Uterus (tissue), 4 donors: ENCODE measurements around the gene FOXO1. TPM values are rescaled to one million over a fixed set of nuclear protein-coding genes. Genes with fewer than 3 reads are reported as not detected.

ENCODE experiments used
- DNase-seq, 2 donors: peaks; one replicate each; pipeline ENCODE4 v3.0.0-alpha.2; 2019 to 2020
- H3K27ac ChIP-seq, 2 donors: fragments of 200-600 bp; sonication (generic); 1 replicate in 1 of 2; 2 replicates in 1 of 2; pipeline ENCODE4 v1.5.1; 2016 to 2018
- H3K27me3 ChIP-seq, 2 donors: fragments of 200-600 bp; sonication (generic); one replicate each; pipeline ENCODE4 v1.5.1; 2018 to 2019; ENCODE audit warnings: control low read depth in 1 of 2
- H3K36me3 ChIP-seq, 2 donors: fragments of 200-600 bp; sonication (generic); one replicate each; pipeline ENCODE4 v1.5.1; 2019; ENCODE audit warnings: control low read depth in 1 of 2
- H3K4me1 ChIP-seq, 2 donors: fragments of 200-600 bp; sonication (generic); one replicate each; pipeline ENCODE4 v1.5.1; 2018 to 2019; ENCODE audit warnings: control low read depth in 1 of 2
- H3K4me3 ChIP-seq, 2 donors: fragments of 200-600 bp; sonication (generic); 1 replicate in 1 of 2; 2 replicates in 1 of 2; pipeline ENCODE4 v1.5.1; 2018 to 2019; ENCODE audit warnings: mild to moderate bottlenecking in 1 of 2
- H3K9me3 ChIP-seq, 2 donors: fragments of 200-600 bp; sonication (generic); one replicate each; pipeline ENCODE4 v1.5.1; 2019; ENCODE audit warnings: control low read depth in 1 of 2
- CTCF ChIP-seq, 4 experiments: fragments of 200-600 bp in 2 of 4; fragments of 450-650 bp in 2 of 4; sonication (generic) in 2 of 4; IDR thresholded peaks; one replicate each; pipeline ENCODE4 v1.5.1; 2016 to 2019; ENCODE audit warnings: antibody characterized with exemption in 4 of 4, mild to moderate bottlenecking in 2 of 4, moderate library complexity in 1 of 4
- POLR2A ChIP-seq, 2 donors: fragments of 450-650 bp; IDR thresholded peaks; one replicate each; pipeline ENCODE4 v1.6.1; 2016; ENCODE audit warnings: antibody characterized with exemption in 2 of 2, mild to moderate bottlenecking in 1 of 2, moderate library complexity in 1 of 2
- intact Hi-C: fragments of 100-400 bp; cut with DNase I; formaldehyde crosslinking; loops from one replicate; pipeline ENCODE4 v1.15.1; 2023; ENCODE audit warnings: low total_unique reads
- total RNA-seq, 4 donors: library from RNA; depleted of rRNA in 3 of 4; stranded (reverse); fragments of >200 nt in 3 of 4; gene quantifications; one replicate each; pipeline versions ENCODE4 v1.1.0 to v1.2.4, GENCODE V29; 2014 to 2023
- donor health status: DM: yes; HTN: yes; CAD: no.

The FOXO1 gene
- total RNA-seq, 4 donors from 2014 or later, result 46.8 to 130 (median 60.9) TPM

- TF ChIP-seq CTCF (IDR thresholded peaks at IDR 0.05) (no peak), POLR2A (IDR thresholded peaks at IDR 0.05) (no peak)
- intact Hi-C loops, result no loop called here
- H3K36me3 ChIP-seq, result no peaks in the 10 kb centered on the region
- H3K27me3 ChIP-seq, result no peaks in the 10 kb centered on the region
- peaks cover 0 to 10% of the 10 kb centered on the region in 2 donors for H3K4me1 ChIP-seq
- H3K4me3 ChIP-seq, result no peak overlapping the region
- H3K9me3 ChIP-seq, result no peaks in the 10 kb centered on the region
- DNase-seq, result no peak
- H3K27ac ChIP-seq, result no peak overlapping the region
Measured at GRCh38 chr13:40608308-40608707, 58.1 kb downstream of the FOXO1 start.

- no peaks in the 10 kb centered on the region for H3K27me3 ChIP-seq
- TF ChIP-seq POLR2A (IDR thresholded peaks at IDR 0.05), result no peak
- TF ChIP-seq CTCF (IDR thresholded peaks at IDR 0.05), result no peak
- H3K36me3 ChIP-seq, result no peaks in the 10 kb centered on the region
- no peaks in the 10 kb centered on the region for H3K9me3 ChIP-seq
- H3K4me3 ChIP-seq, result no peak overlapping the region
- peaks cover 0 to 15% of the 10 kb centered on the region in 2 donors for H3K4me1 ChIP-seq
- no peak overlapping the region for H3K27ac ChIP-seq
- intact Hi-C loops, result no loop called here
- no peak for DNase-seq
Measured at GRCh38 chr13:40605573-40605972, 60.9 kb downstream of the FOXO1 start.

GRCh38 chr13:40604135-40604534, 62.3 kb downstream of the FOXO1 start:
- H3K4me1 ChIP-seq, result peaks cover 10 to 19% of the 10 kb centered on the region in 2 donors
- intact Hi-C loops, result no loop called here
- DNase-seq, result no peak

GRCh38 chr13:40600149-40600751, 66.2 kb downstream of the FOXO1 start:
- TF ChIP-seq CTCF (IDR thresholded peaks at IDR 0.05) (no peak), POLR2A (IDR thresholded peaks at IDR 0.05) (no peak)
- Histone ChIP-seq H3K27me3 (no peaks in the 10 kb centered on the region), H3K9me3 (no peaks in the 10 kb centered on the region), H3K4me1 (peaks cover 13 to 42% of the 10 kb centered on the region in 2 donors), H3K4me3 (no peak overlapping the region), H3K27ac (peak overlapping the region; percentile 78 to 84), H3K36me3 (no peaks in the 10 kb centered on the region)
- intact Hi-C loops, result no loop called here
- no peak for DNase-seq

More at GRCh38 chr13:40604135-40604534, 62.3 kb downstream of the FOXO1 start:
- no peak overlapping the region for H3K27ac ChIP-seq
- no peaks in the 10 kb centered on the region for H3K9me3 ChIP-seq
- H3K27me3 ChIP-seq, result no peaks in the 10 kb centered on the region
- H3K36me3 ChIP-seq, result no peaks in the 10 kb centered on the region
- no peak overlapping the region for H3K4me3 ChIP-seq
- TF ChIP-seq POLR2A (IDR thresholded peaks at IDR 0.05) (no peak), CTCF (IDR thresholded peaks at IDR 0.05) (no peak)

GRCh38 chr13:40599747-40600146, 66.7 kb downstream of the FOXO1 start:
- no peaks in the 10 kb centered on the region for H3K9me3 ChIP-seq
- TF ChIP-seq POLR2A (IDR thresholded peaks at IDR 0.05) (no peak), CTCF (IDR thresholded peaks at IDR 0.05) (no peak)
- peaks cover 13 to 42% of the 10 kb centered on the region in 2 donors for H3K4me1 ChIP-seq
- peak overlapping the region; percentile 78 to 84 for H3K27ac ChIP-seq
- H3K4me3 ChIP-seq, result no peak overlapping the region
- intact Hi-C loops, result no loop called here
- H3K27me3 ChIP-seq, result no peaks in the 10 kb centered on the region
- no peaks in the 10 kb centered on the region for H3K36me3 ChIP-seq
- DNase-seq, result no peak
